ENCODE measurements around the gene RYR1.

Gene RYR1

GRCh38 chr19:38391911-38392464, 41.5 kb upstream of the RYR1 start:
- H3K27ac ChIP-seq = no peak overlapping the region
- TF ChIP-seq, protein P1, sequence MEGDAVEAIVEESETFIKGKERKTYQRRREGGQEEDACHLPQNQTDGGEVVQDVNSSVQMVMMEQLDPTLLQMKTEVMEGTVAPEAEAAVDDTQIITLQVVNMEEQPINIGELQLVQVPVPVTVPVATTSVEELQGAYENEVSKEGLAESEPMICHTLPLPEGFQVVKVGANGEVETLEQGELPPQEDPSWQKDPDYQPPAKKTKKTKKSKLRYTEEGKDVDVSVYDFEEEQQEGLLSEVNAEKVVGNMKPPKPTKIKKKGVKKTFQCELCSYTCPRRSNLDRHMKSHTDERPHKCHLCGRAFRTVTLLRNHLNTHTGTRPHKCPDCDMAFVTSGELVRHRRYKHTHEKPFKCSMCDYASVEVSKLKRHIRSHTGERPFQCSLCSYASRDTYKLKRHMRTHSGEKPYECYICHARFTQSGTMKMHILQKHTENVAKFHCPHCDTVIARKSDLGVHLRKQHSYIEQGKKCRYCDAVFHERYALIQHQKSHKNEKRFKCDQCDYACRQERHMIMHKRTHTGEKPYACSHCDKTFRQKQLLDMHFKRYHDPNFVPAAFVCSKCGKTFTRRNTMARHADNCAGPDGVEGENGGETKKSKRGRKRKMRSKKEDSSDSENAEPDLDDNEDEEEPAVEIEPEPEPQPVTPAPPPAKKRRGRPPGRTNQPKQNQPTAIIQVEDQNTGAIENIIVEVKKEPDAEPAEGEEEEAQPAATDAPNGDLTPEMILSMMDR (IDR thresholded peaks at IDR 0.05) = no peak
- TF ChIP-seq ZFX (IDR thresholded peaks at IDR 0.05; ENCODE audit: borderline replicate concordance) = no peak

DNA sequence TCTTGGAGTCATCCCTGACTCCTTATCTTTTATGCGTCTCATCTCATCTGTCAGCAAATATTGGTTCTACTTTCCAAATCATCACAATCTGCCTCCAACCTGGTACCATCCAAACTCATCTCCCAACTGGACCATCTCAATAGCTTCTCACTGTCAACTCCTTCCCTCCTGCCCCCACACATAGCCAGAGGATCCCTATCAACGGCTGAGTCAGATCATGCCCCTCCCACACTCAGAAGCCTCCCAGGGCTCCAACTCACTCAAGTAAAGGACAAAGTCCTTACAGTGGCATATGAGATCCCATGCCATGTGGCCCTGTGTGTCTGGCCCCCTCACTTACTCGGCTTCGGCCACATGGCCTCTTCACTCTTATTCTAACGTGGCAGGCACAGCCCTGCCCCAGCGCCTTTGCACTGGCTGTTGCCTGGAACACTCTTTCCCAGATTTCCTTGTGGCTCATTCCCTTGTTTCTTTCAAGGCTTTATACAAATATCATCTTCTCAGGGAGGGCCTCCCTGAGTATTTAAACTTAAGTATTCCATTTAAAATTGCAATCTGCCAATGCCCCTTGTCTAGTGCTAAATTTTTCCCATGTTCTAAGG, 40.7 kb upstream of the RYR1 start:
- no peak for TF ChIP-seq ZFX (IDR thresholded peaks at IDR 0.05; ENCODE audit: borderline replicate concordance)
- TF ChIP-seq, protein P1 (IDR thresholded peaks at IDR 0.05) = no peak

DNA sequence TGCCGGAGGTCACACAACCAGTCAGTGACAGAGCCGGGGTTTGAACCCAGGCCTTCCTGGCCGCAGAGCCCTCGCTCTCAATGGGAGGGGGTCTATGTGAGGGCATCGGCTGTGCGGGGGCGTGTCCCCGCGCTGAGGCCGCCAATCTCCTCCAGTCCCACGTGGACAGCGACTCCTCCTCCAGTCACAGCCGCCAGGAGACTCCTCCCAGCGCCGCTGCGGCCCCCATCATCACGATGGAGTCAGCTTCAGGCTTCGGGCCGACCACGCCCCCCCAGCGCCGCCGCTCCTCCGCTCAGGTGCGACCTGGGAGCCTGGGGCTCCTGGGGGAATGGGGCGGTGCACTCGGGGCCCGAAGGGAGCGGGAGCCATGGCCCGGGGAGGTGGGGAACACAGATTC, 39.0 kb upstream of the RYR1 start:
- TF ChIP-seq, protein P1 (IDR thresholded peaks at IDR 0.05) = no peak
- no peak for TF ChIP-seq ZFX (IDR thresholded peaks at IDR 0.05; ENCODE audit: borderline replicate concordance)
- no peak overlapping the region for H3K27ac ChIP-seq

More for the DNA sequence above, 40.7 kb upstream of the RYR1 start:
- no peak overlapping the region for H3K27ac ChIP-seq

DNA sequence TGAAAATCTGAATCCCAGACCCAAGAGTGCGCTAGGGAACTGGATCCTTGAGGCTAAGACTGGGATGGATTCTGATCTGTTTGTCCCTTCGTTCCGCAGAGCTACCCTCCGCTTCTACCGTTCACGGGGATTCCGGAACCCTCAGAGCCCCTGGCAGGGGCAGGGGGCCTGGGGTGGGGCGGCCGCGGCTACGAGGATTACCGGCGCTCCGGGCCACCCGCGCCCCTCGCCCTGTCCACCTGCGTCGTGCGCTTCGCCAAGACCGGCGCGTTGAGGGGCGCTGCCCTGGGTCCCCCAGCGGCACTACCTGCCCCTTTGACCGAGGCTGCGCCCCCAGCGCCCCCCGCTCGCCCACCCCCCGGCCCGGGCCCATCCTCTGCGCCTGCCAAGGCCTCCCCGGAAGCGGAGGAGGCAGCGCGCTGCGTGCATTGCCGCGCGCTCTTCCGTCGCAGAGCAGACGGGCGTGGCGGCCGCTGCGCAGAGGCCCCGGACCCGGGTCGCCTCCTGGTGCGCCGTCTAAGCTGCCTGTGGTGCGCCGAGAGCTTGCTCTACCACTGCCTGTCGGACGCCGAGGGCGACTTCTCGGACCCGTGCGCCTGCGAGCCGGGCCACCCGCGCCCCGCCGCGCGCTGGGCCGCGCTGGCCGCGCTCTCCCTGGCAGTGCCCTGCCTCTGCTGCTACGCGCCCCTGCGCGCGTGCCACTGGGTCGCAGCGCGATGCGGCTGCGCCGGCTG, 37.9 kb upstream of the RYR1 start:
- no peak overlapping the region for H3K27ac ChIP-seq
- TF ChIP-seq ZFX (IDR thresholded peaks at IDR 0.05; ENCODE audit: borderline replicate concordance) = no peak
- TF ChIP-seq, protein P1 (IDR thresholded peaks at IDR 0.05) = no peak

- H3K27ac ChIP-seq = no peak overlapping the region
- TF ChIP-seq, protein P1 (IDR thresholded peaks at IDR 0.05) = no peak
- no peak for TF ChIP-seq ZFX (IDR thresholded peaks at IDR 0.05; ENCODE audit: borderline replicate concordance)
These were observed 34.4 kb upstream of the RYR1 start for GRCh38 chr19:38399081-38399480.

DNA sequence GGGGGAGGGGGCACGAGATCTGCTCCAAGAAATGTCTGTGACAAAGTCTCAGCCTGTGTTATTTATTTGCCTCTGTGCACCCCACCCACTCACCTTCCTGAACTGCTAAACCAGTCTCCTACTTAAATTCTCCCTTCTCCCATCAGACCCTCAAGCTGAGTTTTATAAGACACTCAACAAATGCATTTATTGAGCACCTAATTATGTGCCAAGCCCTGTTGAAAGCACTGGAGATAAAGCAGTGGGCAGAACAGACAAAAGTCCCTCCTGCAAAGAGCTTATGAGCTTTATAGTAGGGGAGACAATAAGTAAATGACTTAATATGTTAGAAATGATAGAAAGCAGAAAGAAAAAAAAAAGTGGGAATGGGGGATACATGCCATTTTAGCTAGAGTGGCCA, 34.0 kb upstream of the RYR1 start:
- peak overlapping the region; percentile 75; the same call in 1 of the 2 replicates for H3K27ac ChIP-seq
- TF ChIP-seq, protein P1 (IDR thresholded peaks at IDR 0.05) = no peak
- no peak for TF ChIP-seq ZFX (IDR thresholded peaks at IDR 0.05; ENCODE audit: borderline replicate concordance)

GRCh38 chr19:38400361-38400760, 33.1 kb upstream of the RYR1 start:
- peak overlapping the region; percentile 75 for H3K27ac ChIP-seq

More at GRCh38 chr19:38400361-38400760, 33.1 kb upstream of the RYR1 start:
- TF ChIP-seq ZFX (IDR thresholded peaks at IDR 0.05; ENCODE audit: borderline replicate concordance) = no peak
- TF ChIP-seq, protein P1 (IDR thresholded peaks at IDR 0.05) = no peak

Data from 22Rv1 (cell line).